ENCODE results near the gene PRRT1B. TPM values are rescaled to one million over a fixed set of nuclear protein-coding genes. Genes with fewer than 3 reads are reported as not detected.
"Not testable (repeated sequence)": the region's sequence is repeated elsewhere in the genome, so short reads cannot be mapped to it uniquely, and the experiment has no call there.

The PRRT1B gene
- not detected in 2 replicates for total RNA-seq
- polyA plus RNA-seq (2012) = 0.16 TPM

GRCh38 chr9:131545003-131545785, at the start of gene PRRT1B:
Gene PRRT1B, plus strand, starts transcription at chr9:131545523. Its CDS starts 93 bp downstream, at chr9:131545616.
- DNase-seq (ENCODE audit: low read depth) = no peak

- no peak for DNase-seq (ENCODE audit: low read depth)
Measured at GRCh38 chr9:131495785-131496184, 49.5 kb upstream of the PRRT1B start.

- DNase-seq (ENCODE audit: low read depth) = no peak
Measured at GRCh38 chr9:131496844-131497405, 48.4 kb upstream of the PRRT1B start.

GRCh38 chr9:131499254-131499767, 46.0 kb upstream of the PRRT1B start:
- DNase-seq (ENCODE audit: low read depth) = no peak

GRCh38 chr9:131500377-131500776, 44.9 kb upstream of the PRRT1B start:
- DNase-seq (ENCODE audit: low read depth) = no peak

- peak; percentile 65 for DNase-seq (ENCODE audit: low read depth)
Measured at GRCh38 chr9:131500939-131501541, 44.3 kb upstream of the PRRT1B start.

- DNase-seq (ENCODE audit: low read depth) = peak; percentile 91
Measured at GRCh38 chr9:131502781-131503625, 42.3 kb upstream of the PRRT1B start, which contains the start of gene POMT1. Gene POMT1, plus strand, starts transcription at chr9:131502918. Its CDS starts 1,301 bp downstream, at chr9:131504219.

- DNase-seq (ENCODE audit: low read depth) = peak; percentile 52
Measured at GRCh38 chr9:131503626-131504465, 41.5 kb upstream of the PRRT1B start.

- DNase-seq (ENCODE audit: low read depth) = no peak
Measured at GRCh38 chr9:131505012-131505411, 40.3 kb upstream of the PRRT1B start.

- DNase-seq (ENCODE audit: low read depth) = no peak
Measured at GRCh38 chr9:131511416-131511815, 33.9 kb upstream of the PRRT1B start.

GRCh38 chr9:131511880-131512279, 33.4 kb upstream of the PRRT1B start:
- no peak for DNase-seq (ENCODE audit: low read depth)

- DNase-seq (ENCODE audit: low read depth) = no peak
Measured at GRCh38 chr9:131513177-131513576, 32.1 kb upstream of the PRRT1B start.

- not testable (repeated sequence) for DNase-seq (ENCODE audit: low read depth)
Measured at GRCh38 chr9:131515559-131516031, 29.7 kb upstream of the PRRT1B start.

- no peak for DNase-seq (ENCODE audit: low read depth)
Measured at GRCh38 chr9:131516100-131516499, 29.2 kb upstream of the PRRT1B start.

- DNase-seq (ENCODE audit: low read depth) = no peak
Measured at GRCh38 chr9:131516930-131517329, 28.4 kb upstream of the PRRT1B start.

- DNase-seq (ENCODE audit: low read depth) = no peak
Measured at GRCh38 chr9:131517761-131518190, 27.5 kb upstream of the PRRT1B start.

GRCh38 chr9:131518553-131518952, 26.8 kb upstream of the PRRT1B start:
- no peak for DNase-seq (ENCODE audit: low read depth)

- no peak for DNase-seq (ENCODE audit: low read depth)
Measured at GRCh38 chr9:131520503-131520902, 24.8 kb upstream of the PRRT1B start.

- DNase-seq (ENCODE audit: low read depth) = no peak
Measured at GRCh38 chr9:131521203-131521602, 24.1 kb upstream of the PRRT1B start.

GRCh38 chr9:131521822-131522221, 23.5 kb upstream of the PRRT1B start:
- DNase-seq (ENCODE audit: low read depth) = no peak

All from myocyte (in vitro differentiated cells).